H1 (cell line): ENCODE measurements around the gene CEP135. TPM values are rescaled to one million over a fixed set of nuclear protein-coding genes. Genes with fewer than 3 reads are reported as not detected.
A peak's percentile ranks its signal among the peaks of the same experiment; 100 is the strongest.

Experiments used
- CTCF ChIA-PET: fragments of 300-600 bp; sonication (Branson Sonifier 250); formaldehyde crosslinking; loops from one replicate; lab custom pipeline; 2021; ENCODE audit not compliant: partially characterized antibody; lab: Charles Lee
- POLR2A ChIA-PET: fragments of 300-600 bp; sonication (Branson Sonifier 250); formaldehyde crosslinking; loops from one replicate; lab custom pipeline; 2021; ENCODE audit warnings: inconsistent platforms; ENCODE audit not compliant: partially characterized antibody; lab: Charles Lee
- DNase-seq, 2 experiments: peaks; one replicate each; pipeline versions ENCODE4 v3.0.0 to v3.0.0-alpha.2; 2010 to 2022; ENCODE audit warnings: low spot score in 2 of 2, low read depth in 1 of 2, mixed read lengths in 1 of 2
- FAIRE-seq: peaks from 2 replicates; lab custom pipeline; 2011; peaks lifted over from hg19 to GRCh38; lab: Jason Lieb, UNC
- H2AFZ ChIP-seq: 2 replicates; pipeline ENCODE4 v1.8.1; 2012; ENCODE audit warnings: low read length, inconsistent platforms
- H2AK5ac ChIP-seq: 2 replicates; pipeline ENCODE4 v1.6.1; 2013; ENCODE audit warnings: low read depth, low read length
- H2BK120ac ChIP-seq: replicated peaks from 2 replicates; pipeline ENCODE3; 2013; ENCODE audit warnings: low read depth, low read length, inconsistent platforms
- H2BK12ac ChIP-seq: 2 replicates; pipeline ENCODE4 v1.6.1; 2013; ENCODE audit warnings: low read depth, low read length
- H2BK15ac ChIP-seq: 2 replicates; pipeline ENCODE4 v1.6.1; 2013; ENCODE audit warnings: low read length
- H2BK20ac ChIP-seq: 2 replicates; pipeline ENCODE4 v1.6.1; 2013; ENCODE audit warnings: low read length
- H2BK5ac ChIP-seq: 2 replicates; pipeline ENCODE4 v1.6.1; 2013; ENCODE audit warnings: low read depth, low read length
- H3K14ac ChIP-seq: 2 replicates; pipeline ENCODE4 v1.6.1; 2013; ENCODE audit warnings: inconsistent platforms; ENCODE audit not compliant: insufficient read length
- H3K18ac ChIP-seq: 2 replicates; pipeline ENCODE4 v1.6.1; 2013; ENCODE audit warnings: low read length; ENCODE audit errors: extremely low read depth
- H3K23ac ChIP-seq: 2 replicates; pipeline ENCODE4 v1.6.1; 2013; ENCODE audit warnings: inconsistent platforms; ENCODE audit not compliant: insufficient read length
- H3K23me2 ChIP-seq: 2 replicates; pipeline ENCODE4 v1.6.1; 2013; ENCODE audit warnings: low read depth, low read length
- H3K27ac ChIP-seq: 2 replicates; pipeline ENCODE4 v1.6.1; 2011; ENCODE audit warnings: low read depth, low read length, inconsistent platforms
- H3K27me3 ChIP-seq, 4 experiments: replicated peaks in 1 of 4; 1 replicate in 1 of 4; 2 replicates in 3 of 4; pipeline versions ENCODE4 v1.6.1 to v1.8.1; 2011 to 2013; ENCODE audit warnings: low read length in 3 of 4, mild to moderate bottlenecking in 3 of 4, inconsistent platforms in 2 of 4, mixed read lengths in 2 of 4, moderate library complexity in 1 of 4; ENCODE audit not compliant: control insufficient read depth in 3 of 4, insufficient read depth in 3 of 4; ENCODE audit errors: extremely low read depth in 1 of 4
- H3K36me3 ChIP-seq, 4 experiments: 2 replicates each; pipeline versions ENCODE4 v1.6.1 to v1.8.1; 2011 to 2013; ENCODE audit warnings: mild to moderate bottlenecking in 4 of 4, low read length in 3 of 4, moderate library complexity in 2 of 4, control low read depth in 1 of 4, inconsistent platforms in 1 of 4; ENCODE audit not compliant: insufficient read depth in 4 of 4, control insufficient read depth in 2 of 4
- H3K4ac ChIP-seq: replicated peaks from 2 replicates; pipeline ENCODE3; 2013; ENCODE audit warnings: low read length, low read depth, mixed read lengths, inconsistent platforms; ENCODE audit not compliant: insufficient read length
- H3K4me1 ChIP-seq, 4 experiments: replicated peaks in 1 of 4; 1 replicate in 1 of 4; 2 replicates in 3 of 4; pipeline versions ENCODE4 v1.6.1 to v1.8.1; 2011 to 2013; ENCODE audit warnings: low read length in 3 of 4, inconsistent platforms in 2 of 4, mixed read lengths in 1 of 4; ENCODE audit not compliant: insufficient read depth in 4 of 4, control insufficient read depth in 3 of 4
- H3K4me2 ChIP-seq, 2 experiments: 2 replicates each; pipeline versions ENCODE4 v1.6.1 to v1.8.1; 2011 to 2013; ENCODE audit warnings: low read depth in 2 of 2, low read length in 2 of 2, control low read depth in 1 of 2, inconsistent platforms in 1 of 2, mild to moderate bottlenecking in 1 of 2; ENCODE audit not compliant: insufficient read depth in 1 of 2
- H3K4me3 ChIP-seq, 4 experiments: fragments of 200-600, 300-600 bp in 1 of 4; sonication (generic), shearing (Covaris generic), sonication (Bioruptor Twin) in 1 of 4; 2 replicates each; pipeline versions ENCODE4 v1.5.1 to v1.8.1; 2011 to 2016; ENCODE audit warnings: low read length in 4 of 4, low read depth in 3 of 4, control low read depth in 2 of 4, inconsistent platforms in 2 of 4, mild to moderate bottlenecking in 2 of 4, mixed read lengths in 1 of 4, moderate library complexity in 1 of 4; ENCODE audit not compliant: insufficient read depth in 2 of 4; ENCODE audit errors: extremely low read depth in 1 of 4
- H3K56ac ChIP-seq: replicated peaks from 2 replicates; pipeline ENCODE3; 2013; ENCODE audit warnings: low read depth, mild to moderate bottlenecking, mixed read lengths, low read length, inconsistent platforms; ENCODE audit not compliant: insufficient read length
- H3K79me1 ChIP-seq: 2 replicates; pipeline ENCODE4 v1.6.1; 2013; ENCODE audit warnings: low read depth, low read length, control low read depth
- H3K79me2 ChIP-seq, 2 experiments: 2 replicates each; pipeline versions ENCODE4 v1.6.1 to v1.8.1; 2012 to 2013; ENCODE audit warnings: low read length in 2 of 2, mild to moderate bottlenecking in 2 of 2, inconsistent platforms in 1 of 2; ENCODE audit not compliant: insufficient read depth in 2 of 2, control insufficient read depth in 1 of 2
- H3K9ac ChIP-seq, 4 experiments: replicated peaks in 1 of 4; 1 replicate in 1 of 4; 2 replicates in 3 of 4; pipeline versions ENCODE4 v1.6.1 to v1.8.1; 2011 to 2013; ENCODE audit warnings: low read depth in 3 of 4, low read length in 3 of 4, control low read depth in 2 of 4, mild to moderate bottlenecking in 2 of 4, moderate library complexity in 2 of 4, inconsistent platforms in 1 of 4; ENCODE audit errors: extremely low read depth in 1 of 4
- H3K9me3 ChIP-seq, 2 experiments: 2 replicates each; pipeline versions ENCODE4 v1.6.1 to v1.8.1; 2012 to 2013; ENCODE audit warnings: mild to moderate bottlenecking in 2 of 2, moderate library complexity in 2 of 2, control low read depth in 1 of 2, inconsistent platforms in 1 of 2, low read depth in 1 of 2, low read length in 1 of 2, mixed read lengths in 1 of 2; ENCODE audit not compliant: insufficient read depth in 2 of 2
- H4K20me1 ChIP-seq, 2 experiments: replicated peaks in 1 of 2; 2 replicates each; pipeline versions ENCODE3 to v1.8.1; 2011 to 2013; ENCODE audit warnings: inconsistent platforms in 2 of 2, low read length in 2 of 2, mild to moderate bottlenecking in 1 of 2; ENCODE audit not compliant: insufficient read depth in 2 of 2, control insufficient read depth in 1 of 2
- H4K5ac ChIP-seq: 2 replicates; pipeline ENCODE4 v1.6.1; 2013; ENCODE audit warnings: low read length, low read depth, mixed read lengths, inconsistent platforms; ENCODE audit not compliant: insufficient read length
- H4K8ac ChIP-seq: 2 replicates; pipeline ENCODE4 v1.8.0; 2013; ENCODE audit warnings: mild to moderate bottlenecking, moderate library complexity, low read length, inconsistent platforms; ENCODE audit not compliant: insufficient read depth; ENCODE audit errors: extremely low read depth
- H4K91ac ChIP-seq: replicated peaks from 2 replicates; pipeline ENCODE3; 2013; ENCODE audit warnings: low read length, mixed read lengths, inconsistent platforms; ENCODE audit not compliant: insufficient read length
- BRCA1 ChIP-seq: IDR thresholded peaks from 2 replicates; pipeline ENCODE4 v1.6.1; 2012; ENCODE audit warnings: low read depth, low read length, improper control_type of control experiment
- CHD2 ChIP-seq: IDR thresholded peaks from 2 replicates; pipeline ENCODE4 v1.6.1; 2012; ENCODE audit warnings: low read length, improper control_type of control experiment
- EP300 ChIP-seq, 2 experiments: IDR thresholded peaks; 1 replicate in 1 of 2; 2 replicates in 1 of 2; pipeline ENCODE4 v1.6.1; 2011 to 2012; ENCODE audit warnings: low read depth in 2 of 2, low read length in 2 of 2, mild to moderate bottlenecking in 2 of 2, borderline replicate concordance in 1 of 2, inconsistent platforms in 1 of 2, moderate library complexity in 1 of 2
- JUND ChIP-seq: IDR thresholded peaks from 2 replicates; pipeline ENCODE4 v1.6.1; 2011; ENCODE audit warnings: mild to moderate bottlenecking, improper control_type of control experiment, low read length
- KDM1A ChIP-seq: fragments of 200-600, 300-600 bp; sonication (generic); IDR thresholded peaks from 2 replicates; pipeline ENCODE4 v1.7.1; 2016; ENCODE audit warnings: mild to moderate bottlenecking, low read length, borderline replicate concordance
- KDM5A ChIP-seq: fragments of 200-600 bp; IDR thresholded peaks from 2 replicates; pipeline ENCODE4 v1.7.1; 2012; ENCODE audit warnings: mild to moderate bottlenecking, low read length, inconsistent platforms, mixed read lengths
- PHF8 ChIP-seq: fragments of 200-600 bp; sonication (generic); conservative IDR thresholded peaks from 2 replicates; pipeline ENCODE4 v1.7.1; 2012; ENCODE audit warnings: low read depth, mild to moderate bottlenecking, inconsistent platforms, low read length, moderate library complexity
- RAD21 ChIP-seq, 2 experiments: IDR thresholded peaks in 1 of 2; conservative IDR thresholded peaks in 1 of 2; 2 replicates each; pipeline ENCODE4 v1.6.1; 2011; ENCODE audit warnings: low read depth in 2 of 2, low read length in 2 of 2, improper control_type of control experiment in 1 of 2, inconsistent platforms in 1 of 2, mild to moderate bottlenecking in 1 of 2, moderate library complexity in 1 of 2
- SRF ChIP-seq: IDR thresholded peaks from 2 replicates; pipeline ENCODE4 v1.6.1; 2011; ENCODE audit warnings: mild to moderate bottlenecking, low read depth, low read length, moderate library complexity
- TAF1 ChIP-seq: IDR thresholded peaks from 2 replicates; pipeline ENCODE4 v1.6.1; 2011; ENCODE audit warnings: mild to moderate bottlenecking, low read depth, low read length
- TEAD4 ChIP-seq: IDR thresholded peaks from 2 replicates; pipeline ENCODE4 v1.6.1; 2012; ENCODE audit warnings: low read depth, low read length, inconsistent platforms, mixed read lengths
- WGBS, 2 experiments: shearing (Covaris generic) in 1 of 2; methylation state at CpG; one replicate each; pipeline versions ENCODE4 v1.1.6 to v1.1.7; 2013 to 2015; ENCODE audit warnings: low lambda C conversion rate in 2 of 2, mixed read lengths in 2 of 2, inconsistent platforms in 1 of 2, low coverage in 1 of 2, missing lambda C conversion rate in 1 of 2; ENCODE audit not compliant: insufficient replicate concordance in 2 of 2, insufficient coverage in 1 of 2, insufficient read length in 1 of 2; ENCODE audit errors: extremely low coverage in 1 of 2, missing lambda C conversion rate in 1 of 2; 5-methylcytosine and 5-hydroxymethylcytosine counted together
- polyA plus RNA-seq, 7 experiments: library from polyadenylated mRNA; depleted of rRNA in 3 of 7; stranded (reverse) in 5 of 7; unstranded in 2 of 7; fragments of >200 nt in 5 of 7; fragments of 200-250 nt in 2 of 7; gene quantifications; 1 replicate in 5 of 7; 2 replicates in 1 of 7; 4 replicates in 1 of 7; pipeline versions ENCODE4 v1.2.1 to v1.2.3, GENCODE V29; 2011 to 2013; ENCODE audit warnings: missing spikeins in 2 of 7, mixed read lengths in 2 of 7
- total RNA-seq: library from RNA; stranded (reverse); fragmentation: NEBNext Ultra II Directional; extraction: Animal tissue kit (Norgen Biotek cat#: 25700); gene quantifications from 2 replicates; pipeline ENCODE4 v1.2.1, GENCODE V29; 2021
- TF ChIP-seq, protein P1 (sequence below): IDR thresholded peaks from 2 replicates; pipeline ENCODE4 v1.6.1; 2012; ENCODE audit warnings: inconsistent platforms
- TF ChIP-seq, protein P2 (sequence below): IDR thresholded peaks from 2 replicates; pipeline ENCODE4 v1.6.1; 2011; ENCODE audit warnings: low read depth, mild to moderate bottlenecking, low read length; ENCODE audit not compliant: insufficient read depth

CEP135 gene
- total and polyA plus RNA-seq, 2 of the 8 experiments (the other 6 are each of a cell fraction or from before 2014, with no cell fraction given): 2.7 to 14.5 TPM

DNA sequence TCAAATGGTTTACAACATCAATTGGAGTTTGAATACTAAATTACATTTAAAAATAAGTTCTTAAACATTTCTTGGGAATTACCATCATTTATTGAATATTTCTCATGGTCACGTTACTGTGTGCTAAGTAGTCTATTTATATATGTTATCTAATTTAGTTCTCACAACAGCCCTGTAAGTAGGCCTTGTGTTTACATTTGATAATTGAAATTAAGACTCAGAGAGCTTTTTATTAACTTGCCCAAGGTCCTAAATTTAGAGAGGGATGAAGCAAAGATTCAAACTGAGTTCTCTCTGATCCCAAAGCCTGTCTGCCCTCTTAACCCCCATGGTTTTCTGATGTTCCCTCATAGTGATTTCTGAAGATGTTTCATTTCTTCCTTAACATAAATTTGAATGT, 103.7 kb downstream of the CEP135 start:
- H3K4me2 ChIP-seq: no peak overlapping the region
- H2BK15ac ChIP-seq: no peak overlapping the region
- no peak overlapping the region for H2BK5ac ChIP-seq
- no peak overlapping the region for H2AFZ ChIP-seq
- H3K9me3 ChIP-seq: no peaks in the 10 kb centered on the region
- no peaks in the 10 kb centered on the region for H3K27me3 ChIP-seq
- no peak overlapping the region for H3K4ac ChIP-seq
- no peak overlapping the region for H2BK12ac ChIP-seq
- no peak overlapping the region for H3K23ac ChIP-seq
- no peak overlapping the region for H3K14ac ChIP-seq
- H2BK120ac ChIP-seq: no peak overlapping the region
- H3K56ac ChIP-seq: no peak overlapping the region
- no peak overlapping the region for H4K5ac ChIP-seq
- ChIA-PET POLR2A (no interaction called here), CTCF (interaction anchor here (0.9 to 1.4 kb wide), 2 partner anchors 158 to 222 kb away, joined by 3 read pairs; no protein-coding TSS in a partner anchor)
- H4K20me1 ChIP-seq: no peaks in the 10 kb centered on the region
- H3K4me1 ChIP-seq: peaks cover 0 to 15% (median 6%) of the 10 kb centered on the region in 4 experiments; a peak in 3 of 7 replicates
- DNase-seq (no peak), FAIRE-seq (peak; percentile 32)
- H3K23me2 ChIP-seq: peaks cover 9% of the 10 kb centered on the region
- no peak overlapping the region for H4K8ac ChIP-seq
- no peak overlapping the region for H3K4me3 ChIP-seq
- TF ChIP-seq EP300 (IDR thresholded peaks at IDR 0.05; ENCODE audit: borderline replicate concordance in 1 of 2, low read depth in 2 of 2, low read length in 2 of 2) (no peak), TEAD4 (no peak), KDM1A (no peak), JUND (no peak), BRCA1 (no peak), RAD21 (IDR thresholded peaks at IDR 0.05 in 1 of 2, conservative IDR thresholded peaks at IDR 0.05 in 1 of 2; ENCODE audit: low read depth in 2 of 2, low read length in 2 of 2) (no peak), PHF8 (no peak), CHD2 (no peak), SRF (no peak), TAF1 (no peak), KDM5A (no peak)
- TF ChIP-seq, protein P1, sequence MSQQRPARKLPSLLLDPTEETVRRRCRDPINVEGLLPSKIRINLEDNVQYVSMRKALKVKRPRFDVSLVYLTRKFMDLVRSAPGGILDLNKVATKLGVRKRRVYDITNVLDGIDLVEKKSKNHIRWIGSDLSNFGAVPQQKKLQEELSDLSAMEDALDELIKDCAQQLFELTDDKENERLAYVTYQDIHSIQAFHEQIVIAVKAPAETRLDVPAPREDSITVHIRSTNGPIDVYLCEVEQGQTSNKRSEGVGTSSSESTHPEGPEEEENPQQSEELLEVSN: no peak
- TF ChIP-seq, protein P2, sequence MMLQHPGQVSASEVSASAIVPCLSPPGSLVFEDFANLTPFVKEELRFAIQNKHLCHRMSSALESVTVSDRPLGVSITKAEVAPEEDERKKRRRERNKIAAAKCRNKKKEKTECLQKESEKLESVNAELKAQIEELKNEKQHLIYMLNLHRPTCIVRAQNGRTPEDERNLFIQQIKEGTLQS: no peak
- H4K91ac ChIP-seq: no peak overlapping the region
- H3K18ac ChIP-seq: no peak overlapping the region
- H3K36me3 ChIP-seq: no peaks in the 10 kb centered on the region
- H2AK5ac ChIP-seq: no peak overlapping the region
- WGBS, 2 experiments: 91% methylated on average over 1 of the region's 1 CpG; no CpG with 5 or more reads in 1 of the 2 experiments
- no peak overlapping the region for H3K27ac ChIP-seq
- no peaks in the 10 kb centered on the region for H3K79me1 ChIP-seq
- peaks cover 0 to 67% of the 10 kb centered on the region in 2 experiments; a peak in 2 of 4 replicates for H3K79me2 ChIP-seq
- no peak overlapping the region for H3K9ac ChIP-seq
- H2BK20ac ChIP-seq: no peak overlapping the region
